CD4-positive, alpha-beta T cell treated with Interleukin-6 at 100 ng/mL for 8 hours (primary cell): ENCODE data around the gene TBP.

ENCODE experiments used
- DNase-seq: peaks from one replicate; pipeline ENCODE4 v3.0.0-alpha.2; 2020; ENCODE audit warnings: mixed read lengths, low spot score

The TBP gene

GRCh38 chr6:170535004-170535403 is 19.2 kb upstream of the TBP start:
- no peak for DNase-seq

GRCh38 chr6:170536671-170537070 is 17.5 kb upstream of the TBP start:
- DNase-seq, result no peak

GRCh38 chr6:170537329-170537728 is 16.8 kb upstream of the TBP start:
- no peak for DNase-seq

GRCh38 chr6:170542031-170542719 is 12.0 kb upstream of the TBP start:
- no peak for DNase-seq

- DNase-seq, result no peak
Measured at GRCh38 chr6:170545405-170545804, 8.8 kb upstream of the TBP start.

- DNase-seq, result peak; percentile 81
Measured at GRCh38 chr6:170552765-170553533, 1.2 kb upstream of the TBP start, which contains the start of gene PSMB1. Gene PSMB1, minus strand, starts transcription at chr6:170553307. Its CDS starts 65 bp downstream, at chr6:170553242.

- no peak for DNase-seq
Measured at GRCh38 chr6:170553534-170554012, 596 bp upstream of the TBP start.

- DNase-seq, result no peak
Measured at GRCh38 chr6:170554796-170555137, 598 bp downstream of the TBP start.

- DNase-seq, result no peak
Measured at GRCh38 chr6:170555305-170555704, 1.1 kb downstream of the TBP start.

GRCh38 chr6:170561555-170561954 is 7.4 kb downstream of the TBP start:
- no peak for DNase-seq

GRCh38 chr6:170564936-170565530 is 10.9 kb downstream of the TBP start:
- no peak for DNase-seq

- DNase-seq, result no peak
Measured at GRCh38 chr6:170572704-170573466, 18.7 kb downstream of the TBP start.

- no peak for DNase-seq
Measured at GRCh38 chr6:170575250-170575649, 21.1 kb downstream of the TBP start.

GRCh38 chr6:170578909-170579308 is 24.7 kb downstream of the TBP start:
- no peak for DNase-seq

GRCh38 chr6:170583756-170584180 is 29.6 kb downstream of the TBP start:
- peak; percentile 1 for DNase-seq

- DNase-seq, result peak; percentile 89
Measured at GRCh38 chr6:170584181-170584953, 30.2 kb downstream of the TBP start, which contains the start of gene PDCD2. Gene PDCD2, minus strand, starts transcription at chr6:170584637. Its CDS starts 56 bp downstream, at chr6:170584581.

GRCh38 chr6:170584954-170585498 is 30.9 kb downstream of the TBP start:
- DNase-seq, result no peak

GRCh38 chr6:170590725-170591124 is 36.6 kb downstream of the TBP start:
- no peak for DNase-seq

GRCh38 chr6:170596426-170596825 is 42.3 kb downstream of the TBP start:
- no peak for DNase-seq

GRCh38 chr6:170597278-170597677 is 43.1 kb downstream of the TBP start:
- no peak for DNase-seq
